ENCODE measurements around the gene HMGB2.

DNA sequence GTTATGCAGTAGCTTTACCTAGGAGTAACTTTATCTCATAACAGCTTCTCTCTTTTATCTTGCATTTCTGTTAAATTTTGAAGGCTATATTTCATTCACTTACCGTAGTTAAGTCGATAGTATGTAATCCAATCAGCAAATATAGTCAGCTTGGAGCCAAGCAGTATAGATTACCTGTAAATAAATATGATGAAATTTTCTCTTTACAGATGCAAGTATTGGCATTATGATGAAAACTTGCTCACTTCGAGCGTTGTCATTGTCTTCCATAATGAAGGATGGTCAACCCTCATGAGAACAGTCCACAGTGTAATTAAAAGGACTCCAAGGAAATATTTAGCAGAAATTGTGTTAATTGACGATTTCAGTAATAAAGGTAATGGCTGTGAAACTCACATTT lies 42.3 kb downstream of the HMGB2 start:
- TF ChIP-seq, protein P1, sequence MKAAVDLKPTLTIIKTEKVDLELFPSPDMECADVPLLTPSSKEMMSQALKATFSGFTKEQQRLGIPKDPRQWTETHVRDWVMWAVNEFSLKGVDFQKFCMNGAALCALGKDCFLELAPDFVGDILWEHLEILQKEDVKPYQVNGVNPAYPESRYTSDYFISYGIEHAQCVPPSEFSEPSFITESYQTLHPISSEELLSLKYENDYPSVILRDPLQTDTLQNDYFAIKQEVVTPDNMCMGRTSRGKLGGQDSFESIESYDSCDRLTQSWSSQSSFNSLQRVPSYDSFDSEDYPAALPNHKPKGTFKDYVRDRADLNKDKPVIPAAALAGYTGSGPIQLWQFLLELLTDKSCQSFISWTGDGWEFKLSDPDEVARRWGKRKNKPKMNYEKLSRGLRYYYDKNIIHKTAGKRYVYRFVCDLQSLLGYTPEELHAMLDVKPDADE (IDR thresholded peaks at IDR 0.05) = no peak
- TF ChIP-seq, protein P2, sequence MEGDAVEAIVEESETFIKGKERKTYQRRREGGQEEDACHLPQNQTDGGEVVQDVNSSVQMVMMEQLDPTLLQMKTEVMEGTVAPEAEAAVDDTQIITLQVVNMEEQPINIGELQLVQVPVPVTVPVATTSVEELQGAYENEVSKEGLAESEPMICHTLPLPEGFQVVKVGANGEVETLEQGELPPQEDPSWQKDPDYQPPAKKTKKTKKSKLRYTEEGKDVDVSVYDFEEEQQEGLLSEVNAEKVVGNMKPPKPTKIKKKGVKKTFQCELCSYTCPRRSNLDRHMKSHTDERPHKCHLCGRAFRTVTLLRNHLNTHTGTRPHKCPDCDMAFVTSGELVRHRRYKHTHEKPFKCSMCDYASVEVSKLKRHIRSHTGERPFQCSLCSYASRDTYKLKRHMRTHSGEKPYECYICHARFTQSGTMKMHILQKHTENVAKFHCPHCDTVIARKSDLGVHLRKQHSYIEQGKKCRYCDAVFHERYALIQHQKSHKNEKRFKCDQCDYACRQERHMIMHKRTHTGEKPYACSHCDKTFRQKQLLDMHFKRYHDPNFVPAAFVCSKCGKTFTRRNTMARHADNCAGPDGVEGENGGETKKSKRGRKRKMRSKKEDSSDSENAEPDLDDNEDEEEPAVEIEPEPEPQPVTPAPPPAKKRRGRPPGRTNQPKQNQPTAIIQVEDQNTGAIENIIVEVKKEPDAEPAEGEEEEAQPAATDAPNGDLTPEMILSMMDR (conservative IDR thresholded peaks at IDR 0.05; ENCODE audit: low read depth in 2 of 2) = no peak
- no peak for TF ChIP-seq EZH2phosphoT487 (IDR thresholded peaks at IDR 0.05; ENCODE audit: unreplicated experiment)

Measured in GM23338 (cell line).